Jurkat, Clone E6-1 (cell line): ENCODE measurements around the gene CRYL1.
A peak's percentile ranks its signal among the peaks of the same experiment; 100 is the strongest.

ENCODE experiments used
- DNase-seq: peaks from one replicate; pipeline ENCODE4 v3.0.0-alpha.2; 2011; ENCODE audit warnings: low read depth, low spot score
- H3K4me3 ChIP-seq: 2 replicates; pipeline ENCODE4 v1.5.1; 2011; ENCODE audit warnings: mild to moderate bottlenecking, low read length, control low read depth, moderate library complexity

CRYL1 gene

GRCh38 chr13:20498129-20498528 lies 27.5 kb downstream of the CRYL1 start:
- no peak overlapping the region for H3K4me3 ChIP-seq
- DNase-seq: no peak

- DNase-seq: no peak
- no peak overlapping the region for H3K4me3 ChIP-seq
These were observed 28.5 kb downstream of the CRYL1 start for GRCh38 chr13:20497006-20497775.

GRCh38 chr13:20495087-20496023 lies 30.3 kb downstream of the CRYL1 start:
- no peak overlapping the region for H3K4me3 ChIP-seq
- peak; percentile 79 for DNase-seq

GRCh38 chr13:20494656-20495055 lies 31.0 kb downstream of the CRYL1 start:
- H3K4me3 ChIP-seq: no peak overlapping the region
- no peak for DNase-seq

GRCh38 chr13:20492641-20493040 lies 33.0 kb downstream of the CRYL1 start:
- DNase-seq: no peak
- H3K4me3 ChIP-seq: no peak overlapping the region

- DNase-seq: no peak
- no peak overlapping the region for H3K4me3 ChIP-seq
These were observed 33.7 kb downstream of the CRYL1 start for GRCh38 chr13:20491926-20492435.

- no peak for DNase-seq
- no peak overlapping the region for H3K4me3 ChIP-seq
These were observed 36.4 kb downstream of the CRYL1 start for GRCh38 chr13:20489185-20489820.

GRCh38 chr13:20487927-20488326 lies 37.7 kb downstream of the CRYL1 start:
- H3K4me3 ChIP-seq: no peak overlapping the region
- DNase-seq: peak; percentile 71

GRCh38 chr13:20482787-20483186 lies 42.9 kb downstream of the CRYL1 start:
- DNase-seq: no peak
- no peak overlapping the region for H3K4me3 ChIP-seq

- no peak for DNase-seq
These were observed 43.3 kb downstream of the CRYL1 start for GRCh38 chr13:20482275-20482761.

GRCh38 chr13:20477394-20477793 lies 48.3 kb downstream of the CRYL1 start:
- DNase-seq: no peak
- H3K4me3 ChIP-seq: no peak overlapping the region

More at GRCh38 chr13:20482275-20482761, 43.3 kb downstream of the CRYL1 start:
- no peak overlapping the region for H3K4me3 ChIP-seq

- H3K4me3 ChIP-seq: peak overlapping the region; percentile 43
These were observed 49.5 kb downstream of the CRYL1 start for GRCh38 chr13:20475927-20476691.

GRCh38 chr13:20474515-20474914 lies 51.1 kb downstream of the CRYL1 start:
- DNase-seq: no peak
- no peak overlapping the region for H3K4me3 ChIP-seq

More at GRCh38 chr13:20475927-20476691, 49.5 kb downstream of the CRYL1 start:
- DNase-seq: peak; percentile 96

- no peak overlapping the region for H3K4me3 ChIP-seq
- no peak for DNase-seq
These were observed 51.8 kb downstream of the CRYL1 start for GRCh38 chr13:20473888-20474287.

GRCh38 chr13:20473139-20473538 lies 52.5 kb downstream of the CRYL1 start:
- no peak for DNase-seq
- no peak overlapping the region for H3K4me3 ChIP-seq

- no peak for DNase-seq
These were observed 53.1 kb downstream of the CRYL1 start for GRCh38 chr13:20472531-20472930.

GRCh38 chr13:20470136-20470535 lies 55.5 kb downstream of the CRYL1 start:
- DNase-seq: no peak
- no peak overlapping the region for H3K4me3 ChIP-seq

More at GRCh38 chr13:20472531-20472930, 53.1 kb downstream of the CRYL1 start:
- H3K4me3 ChIP-seq: no peak overlapping the region

- H3K4me3 ChIP-seq: no peak overlapping the region
- DNase-seq: no peak
These were observed 59.3 kb downstream of the CRYL1 start for GRCh38 chr13:20466371-20466770.
